ENCODE results near the gene MSRB3. TPM values are rescaled to one million over a fixed set of nuclear protein-coding genes. Genes with fewer than 3 reads are reported as not detected.

The MSRB3 gene
- total RNA-seq, 2 donors from 2014 or later = 3.6 to 14.5 TPM

GRCh38 chr12:65465766-65466547, 187.5 kb downstream of the MSRB3 start:
- Histone ChIP-seq H3K27me3 (no peaks in the 10 kb centered on the region), H3K4me1 (no peaks in the 10 kb centered on the region), H3K4me3 (no peak overlapping the region), H3K36me3 (replicated peaks in 1 of 2; ENCODE audit: insufficient read depth in 1 of 2, low read depth in 2 of 2) (no peaks in the 10 kb centered on the region), H3K9me3 (no peaks in the 10 kb centered on the region), H3K27ac (no peak overlapping the region)
- no peak for ATAC-seq
- TF ChIP-seq POLR2A (IDR thresholded peaks at IDR 0.05) (no peak), CTCF (IDR thresholded peaks at IDR 0.05) (no peak)
- intact Hi-C loops (cut with DNase I) = no loop called here
- DNase-seq = no peak
- WGBS, 2 donors = 62 to 77% methylated on average over 9 of the region's 9 CpGs

- Histone ChIP-seq H3K27ac (no peak overlapping the region), H3K9me3 (no peaks in the 10 kb centered on the region), H3K27me3 (no peaks in the 10 kb centered on the region), H3K36me3 (replicated peaks in 1 of 2; ENCODE audit: insufficient read depth in 1 of 2, low read depth in 2 of 2) (no peaks in the 10 kb centered on the region), H3K4me3 (no peak overlapping the region), H3K4me1 (no peaks in the 10 kb centered on the region)
- ATAC-seq = no peak
- intact Hi-C loops (cut with DNase I) = no loop called here
- DNase-seq = no peak
- 86 to 96% methylated on average over 1 of the region's 1 CpG for WGBS, 2 donors
- TF ChIP-seq POLR2A (IDR thresholded peaks at IDR 0.05) (no peak), CTCF (IDR thresholded peaks at IDR 0.05) (no peak)
These were observed 188.4 kb downstream of the MSRB3 start for GRCh38 chr12:65466911-65467310.

- TF ChIP-seq CTCF (IDR thresholded peaks at IDR 0.05) (no peak), POLR2A (IDR thresholded peaks at IDR 0.05) (no peak)
- no peak overlapping the region for H3K27ac ChIP-seq
- intact Hi-C loops (cut with DNase I) = no loop called here
- no peaks in the 10 kb centered on the region for H3K9me3 ChIP-seq
- DNase-seq (no peak), ATAC-seq (no peak)
- no peaks in the 10 kb centered on the region for H3K36me3 ChIP-seq (replicated peaks in 1 of 2; ENCODE audit: insufficient read depth in 1 of 2, low read depth in 2 of 2)
- 70 to 71% methylated on average over 6 of the region's 6 CpGs for WGBS, 2 donors
- H3K4me1 ChIP-seq = no peaks in the 10 kb centered on the region
- H3K27me3 ChIP-seq = no peaks in the 10 kb centered on the region
- no peak overlapping the region for H3K4me3 ChIP-seq
These were observed 191.8 kb downstream of the MSRB3 start for GRCh38 chr12:65470256-65470655.

GRCh38 chr12:65472079-65472478, 193.6 kb downstream of the MSRB3 start:
- no peaks in the 10 kb centered on the region for H3K27me3 ChIP-seq
- intact Hi-C loops (cut with DNase I) = no loop called here
- no peak overlapping the region for H3K4me3 ChIP-seq
- H3K27ac ChIP-seq = no peak overlapping the region
- no peaks in the 10 kb centered on the region for H3K4me1 ChIP-seq
- DNase-seq (no peak), ATAC-seq (no peak)
- no peaks in the 10 kb centered on the region for H3K36me3 ChIP-seq (replicated peaks in 1 of 2; ENCODE audit: insufficient read depth in 1 of 2, low read depth in 2 of 2)
- no peaks in the 10 kb centered on the region for H3K9me3 ChIP-seq
- WGBS, 2 donors = 44 to 48% methylated on average over 2 of the region's 2 CpGs
- TF ChIP-seq CTCF (IDR thresholded peaks at IDR 0.05) (no peak), POLR2A (IDR thresholded peaks at IDR 0.05) (no peak)

- 69 to 81% methylated on average over 6 of the region's 6 CpGs for WGBS, 2 donors
- no peak for ATAC-seq
These were observed 196.3 kb downstream of the MSRB3 start for GRCh38 chr12:65474831-65475230.

More at GRCh38 chr12:65474831-65475230, 196.3 kb downstream of the MSRB3 start:
- Histone ChIP-seq H3K36me3 (replicated peaks in 1 of 2; ENCODE audit: insufficient read depth in 1 of 2, low read depth in 2 of 2) (no peaks in the 10 kb centered on the region), H3K4me3 (no peak overlapping the region), H3K9me3 (no peaks in the 10 kb centered on the region), H3K4me1 (no peaks in the 10 kb centered on the region), H3K27ac (no peak overlapping the region), H3K27me3 (no peaks in the 10 kb centered on the region)
- intact Hi-C loops (cut with DNase I) = no loop called here
- no peak for DNase-seq
- TF ChIP-seq CTCF (IDR thresholded peaks at IDR 0.05) (no peak), POLR2A (IDR thresholded peaks at IDR 0.05) (no peak)

All from body of pancreas (tissue), 4 donors.